ENCODE measurements around the gene KLF3. TPM values are rescaled to one million over a fixed set of nuclear protein-coding genes. Genes with fewer than 3 reads are reported as not detected.

Gene KLF3
- total RNA-seq, 1 donor, result 25.3 TPM

GRCh38 chr4:38710053-38710452 lies 46.1 kb downstream of the KLF3 start:
- no peak for DNase-seq (ENCODE audit: insufficient read length, low spot score, missing footprints)
- Histone ChIP-seq H3K9me3 (ENCODE audit: low read depth, low read length) (no peaks in the 10 kb centered on the region), H3K36me3 (ENCODE audit: insufficient read depth, low read length) (no peaks in the 10 kb centered on the region), H3K4me2 (ENCODE audit: insufficient read depth, low read length) (no peak overlapping the region), H3K27me3 (ENCODE audit: insufficient read depth, low read length) (peaks cover 2% of the 10 kb centered on the region), H4K20me1 (ENCODE audit: insufficient read depth, low read length) (no peaks in the 10 kb centered on the region), H3K4me3 (ENCODE audit: insufficient read depth, low read length) (no peak overlapping the region), H3K4me1 (ENCODE audit: insufficient read depth, low read length) (no peaks in the 10 kb centered on the region), H3K79me2 (ENCODE audit: insufficient read depth, low read length) (no peaks in the 10 kb centered on the region), H2AFZ (ENCODE audit: low read length) (no peak overlapping the region), H3K27ac (ENCODE audit: low read depth, low read length) (no peak overlapping the region)
- no peak for TF ChIP-seq CTCF (IDR thresholded peaks at IDR 0.05; ENCODE audit: extremely low read depth, low read depth, low read length)

GRCh38 chr4:38711066-38711465 lies 47.1 kb downstream of the KLF3 start:
- no peaks in the 10 kb centered on the region for H3K36me3 ChIP-seq (ENCODE audit: insufficient read depth, low read length)
- H3K4me3 ChIP-seq (ENCODE audit: insufficient read depth, low read length), result no peak overlapping the region
- H2AFZ ChIP-seq (ENCODE audit: low read length), result no peak overlapping the region
- no peaks in the 10 kb centered on the region for H3K4me1 ChIP-seq (ENCODE audit: insufficient read depth, low read length)
- TF ChIP-seq CTCF (IDR thresholded peaks at IDR 0.05; ENCODE audit: extremely low read depth, low read depth, low read length), result no peak
- no peak for DNase-seq (ENCODE audit: insufficient read length, low spot score, missing footprints)
- H3K4me2 ChIP-seq (ENCODE audit: insufficient read depth, low read length), result no peak overlapping the region
- no peak overlapping the region for H3K27ac ChIP-seq (ENCODE audit: low read depth, low read length)
- no peaks in the 10 kb centered on the region for H4K20me1 ChIP-seq (ENCODE audit: insufficient read depth, low read length)
- no peaks in the 10 kb centered on the region for H3K27me3 ChIP-seq (ENCODE audit: insufficient read depth, low read length)
- no peaks in the 10 kb centered on the region for H3K9me3 ChIP-seq (ENCODE audit: low read depth, low read length)
- no peaks in the 10 kb centered on the region for H3K79me2 ChIP-seq (ENCODE audit: insufficient read depth, low read length)

GRCh38 chr4:38715050-38715449 lies 51.1 kb downstream of the KLF3 start:
- H3K79me2 ChIP-seq (ENCODE audit: insufficient read depth, low read length), result no peaks in the 10 kb centered on the region
- no peak overlapping the region for H3K27ac ChIP-seq (ENCODE audit: low read depth, low read length)
- no peak overlapping the region for H3K4me2 ChIP-seq (ENCODE audit: insufficient read depth, low read length)
- no peaks in the 10 kb centered on the region for H3K27me3 ChIP-seq (ENCODE audit: insufficient read depth, low read length)
- no peak for DNase-seq (ENCODE audit: insufficient read length, low spot score, missing footprints)
- no peaks in the 10 kb centered on the region for H3K9me3 ChIP-seq (ENCODE audit: low read depth, low read length)
- H4K20me1 ChIP-seq (ENCODE audit: insufficient read depth, low read length), result no peaks in the 10 kb centered on the region
- H3K4me1 ChIP-seq (ENCODE audit: insufficient read depth, low read length), result peaks cover 5% of the 10 kb centered on the region
- H2AFZ ChIP-seq (ENCODE audit: low read length), result no peak overlapping the region
- H3K4me3 ChIP-seq (ENCODE audit: insufficient read depth, low read length), result no peak overlapping the region
- TF ChIP-seq CTCF (IDR thresholded peaks at IDR 0.05; ENCODE audit: extremely low read depth, low read depth, low read length), result no peak
- no peaks in the 10 kb centered on the region for H3K36me3 ChIP-seq (ENCODE audit: insufficient read depth, low read length)

- Histone ChIP-seq H2AFZ (ENCODE audit: low read length) (no peak overlapping the region), H3K4me3 (ENCODE audit: insufficient read depth, low read length) (no peak overlapping the region), H3K9me3 (ENCODE audit: low read depth, low read length) (no peaks in the 10 kb centered on the region), H3K27ac (ENCODE audit: low read depth, low read length) (no peak overlapping the region), H3K79me2 (ENCODE audit: insufficient read depth, low read length) (no peaks in the 10 kb centered on the region), H3K27me3 (ENCODE audit: insufficient read depth, low read length) (no peaks in the 10 kb centered on the region), H3K4me2 (ENCODE audit: insufficient read depth, low read length) (no peak overlapping the region), H3K4me1 (ENCODE audit: insufficient read depth, low read length) (peaks cover 5% of the 10 kb centered on the region), H3K36me3 (ENCODE audit: insufficient read depth, low read length) (no peaks in the 10 kb centered on the region), H4K20me1 (ENCODE audit: insufficient read depth, low read length) (no peaks in the 10 kb centered on the region)
- TF ChIP-seq CTCF (IDR thresholded peaks at IDR 0.05; ENCODE audit: extremely low read depth, low read depth, low read length), result no peak
- DNase-seq (ENCODE audit: insufficient read length, low spot score, missing footprints), result no peak
These were observed 52.3 kb downstream of the KLF3 start for GRCh38 chr4:38716256-38716655.

All from osteoblast (primary cell).